ENCODE data around the gene SBF2. TPM values are rescaled to one million over a fixed set of nuclear protein-coding genes. Genes with fewer than 3 reads are reported as not detected.
"Not testable (repeated sequence)": the region's sequence is repeated elsewhere in the genome, so short reads cannot be mapped to it uniquely, and the experiment has no call there.

The SBF2 gene
- total RNA-seq, 1 experiment from 2014 or later = 13.8 TPM

DNA sequence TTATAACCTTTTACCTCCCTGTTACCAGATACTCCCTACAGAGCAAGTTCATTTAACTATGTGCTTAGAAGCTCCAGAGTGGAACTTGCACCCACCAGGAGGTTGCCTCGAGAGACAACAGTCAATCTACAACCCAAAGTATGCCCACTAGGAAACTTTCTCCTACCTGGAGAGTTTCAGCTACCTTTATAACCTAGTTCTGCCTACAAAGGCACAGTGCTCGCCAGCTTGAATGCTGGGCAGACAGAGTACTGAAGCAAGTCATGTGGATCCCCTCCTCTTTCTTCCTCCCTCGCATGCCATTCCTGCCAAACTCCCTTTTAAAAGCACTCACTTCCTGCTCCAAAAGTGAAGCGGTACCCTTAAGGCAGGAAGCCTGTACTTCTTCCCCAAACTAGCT, 371.2 kb downstream of the SBF2 start:
- no peak for DNase-seq
- Histone ChIP-seq H3K27me3 (ENCODE audit: low read length) (no peaks in the 10 kb centered on the region), H4K20me1 (ENCODE audit: insufficient read depth, low read depth, low read length) (no peaks in the 10 kb centered on the region), H3K9ac (ENCODE audit: low read length) (no peak overlapping the region), H3K9me2 (replicated peaks; ENCODE audit: insufficient read depth, low read length) (no peaks in the 10 kb centered on the region), H3K4me2 (ENCODE audit: low read depth, low read length, poor library complexity, severe bottlenecking) (no peak overlapping the region), H3K79me2 (ENCODE audit: low read length) (no peaks in the 10 kb centered on the region), H3K27ac (ENCODE audit: low read length) (no peak overlapping the region), H3K36me3 (ENCODE audit: insufficient read depth, low read length) (no peaks in the 10 kb centered on the region), H3K9me3 (ENCODE audit: low read length) (no peaks in the 10 kb centered on the region), H3K4me1 (ENCODE audit: low read length) (no peaks in the 10 kb centered on the region), H2AFZ (ENCODE audit: low read length) (no peak overlapping the region), H3K4me3 (ENCODE audit: low read length) (no peak overlapping the region)

DNA sequence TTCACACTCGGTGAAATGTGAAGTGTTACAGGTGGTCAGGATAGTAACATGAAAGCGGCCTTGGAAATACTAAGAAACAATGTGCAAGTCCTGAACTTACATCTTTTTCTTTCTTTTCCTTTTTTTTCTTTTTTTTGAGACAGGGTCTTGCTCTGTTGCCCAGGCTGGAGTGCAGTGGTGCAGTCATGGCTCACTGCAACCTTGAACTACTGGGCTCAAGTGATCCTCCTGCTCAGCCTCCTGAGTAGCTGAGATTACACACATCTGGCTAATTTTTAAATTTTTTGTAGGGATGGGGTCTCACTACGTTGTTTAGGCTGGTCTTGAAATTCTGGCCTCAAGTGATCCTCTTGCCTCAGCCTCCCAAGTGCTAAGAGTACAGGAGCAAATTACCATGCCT, 377.5 kb downstream of the SBF2 start:
- Histone ChIP-seq H3K27me3 (ENCODE audit: low read length) (no peaks in the 10 kb centered on the region), H2AFZ (ENCODE audit: low read length) (no peak overlapping the region), H4K20me1 (ENCODE audit: insufficient read depth, low read depth, low read length) (no peaks in the 10 kb centered on the region), H3K36me3 (ENCODE audit: insufficient read depth, low read length) (no peaks in the 10 kb centered on the region), H3K9me2 (replicated peaks; ENCODE audit: insufficient read depth, low read length) (no peaks in the 10 kb centered on the region), H3K27ac (ENCODE audit: low read length) (no peak overlapping the region), H3K4me3 (ENCODE audit: low read length) (no peak overlapping the region), H3K4me1 (ENCODE audit: low read length) (no peaks in the 10 kb centered on the region), H3K4me2 (ENCODE audit: low read depth, low read length, poor library complexity, severe bottlenecking) (no peak overlapping the region), H3K9me3 (ENCODE audit: low read length) (no peaks in the 10 kb centered on the region), H3K9ac (ENCODE audit: low read length) (no peak overlapping the region), H3K79me2 (ENCODE audit: low read length) (no peaks in the 10 kb centered on the region)
- DNase-seq = no peak

DNA sequence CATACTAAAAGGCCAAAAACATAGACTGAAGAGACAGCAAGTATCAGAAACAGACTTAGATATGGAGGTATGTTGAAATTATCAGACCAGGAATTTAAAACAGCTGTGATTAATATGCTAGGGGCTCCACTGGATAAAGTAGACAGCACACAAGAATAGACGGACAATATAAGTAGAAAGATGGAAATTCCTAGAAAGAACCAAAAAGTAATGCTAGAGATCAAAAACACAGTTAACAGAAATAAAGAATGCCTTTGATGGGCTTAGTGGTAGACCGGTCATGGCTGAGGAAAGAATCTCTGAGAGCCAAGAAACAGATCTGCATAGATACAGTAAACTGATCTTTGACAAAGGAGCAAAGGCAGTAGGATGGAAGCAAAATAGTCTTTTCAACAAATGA, 380.0 kb downstream of the SBF2 start:
- Histone ChIP-seq H3K9me2 (replicated peaks; ENCODE audit: insufficient read depth, low read length) (no peaks in the 10 kb centered on the region), H3K36me3 (ENCODE audit: insufficient read depth, low read length) (no peaks in the 10 kb centered on the region), H3K79me2 (ENCODE audit: low read length) (no peaks in the 10 kb centered on the region), H3K4me3 (ENCODE audit: low read length) (no peak overlapping the region), H2AFZ (ENCODE audit: low read length) (no peak overlapping the region), H3K9me3 (ENCODE audit: low read length) (no peaks in the 10 kb centered on the region), H4K20me1 (ENCODE audit: insufficient read depth, low read depth, low read length) (no peaks in the 10 kb centered on the region), H3K4me1 (ENCODE audit: low read length) (no peaks in the 10 kb centered on the region), H3K27me3 (ENCODE audit: low read length) (no peaks in the 10 kb centered on the region), H3K27ac (ENCODE audit: low read length) (no peak overlapping the region), H3K4me2 (ENCODE audit: low read depth, low read length, poor library complexity, severe bottlenecking) (no peak overlapping the region), H3K9ac (ENCODE audit: low read length) (no peak overlapping the region)
- no peak for DNase-seq

DNA sequence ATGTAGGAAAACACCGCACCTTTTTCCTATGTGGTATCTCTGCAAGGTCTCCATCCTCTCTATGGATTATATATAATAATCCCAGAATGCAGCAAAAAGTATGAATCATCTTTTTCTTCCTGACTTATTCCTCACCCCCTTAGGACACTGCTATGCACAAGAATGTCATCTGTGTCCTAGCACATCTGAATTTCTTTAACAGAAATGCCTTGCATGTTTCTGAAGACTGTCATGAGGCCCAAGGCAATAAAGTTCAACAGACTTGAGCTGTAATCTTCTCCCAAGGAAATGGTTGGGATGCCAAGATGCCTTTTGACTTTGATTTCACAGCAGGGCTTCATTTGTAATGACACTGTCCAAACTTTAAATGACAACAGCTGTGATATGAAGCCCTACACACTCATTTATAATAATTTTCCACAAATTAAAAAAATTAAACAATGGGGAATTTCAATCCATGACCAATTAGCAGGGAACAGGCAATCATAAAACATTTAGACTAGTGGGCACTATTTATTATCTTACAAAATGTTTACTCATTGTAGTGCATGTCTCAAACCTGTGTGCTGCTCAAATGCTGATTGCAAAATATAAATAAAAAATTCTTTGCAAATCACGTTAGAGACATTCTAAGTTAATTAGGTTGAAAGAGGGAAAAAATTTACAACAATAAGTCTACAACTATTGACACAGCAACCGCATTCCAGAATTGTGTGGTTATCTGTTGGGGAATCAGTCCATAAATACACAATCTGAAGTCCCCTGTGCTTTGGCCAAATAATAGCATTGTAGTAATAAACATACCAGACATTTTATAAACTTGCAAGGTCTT, 387.8 kb downstream of the SBF2 start:
- no peaks in the 10 kb centered on the region for H3K4me1 ChIP-seq (ENCODE audit: low read length)
- H3K79me2 ChIP-seq (ENCODE audit: low read length) = no peaks in the 10 kb centered on the region
- H3K27me3 ChIP-seq (ENCODE audit: low read length) = no peaks in the 10 kb centered on the region
- no peak overlapping the region for H3K9ac ChIP-seq (ENCODE audit: low read length)
- H2AFZ ChIP-seq (ENCODE audit: low read length) = no peak overlapping the region
- H4K20me1 ChIP-seq (ENCODE audit: insufficient read depth, low read depth, low read length) = no peaks in the 10 kb centered on the region
- no peaks in the 10 kb centered on the region for H3K9me3 ChIP-seq (ENCODE audit: low read length)
- no peaks in the 10 kb centered on the region for H3K36me3 ChIP-seq (ENCODE audit: insufficient read depth, low read length)
- no peak overlapping the region for H3K27ac ChIP-seq (ENCODE audit: low read length)
- no peak overlapping the region for H3K4me2 ChIP-seq (ENCODE audit: low read depth, low read length, poor library complexity, severe bottlenecking)
- no peaks in the 10 kb centered on the region for H3K9me2 ChIP-seq (replicated peaks; ENCODE audit: insufficient read depth, low read length)
- no peak for DNase-seq
- H3K4me3 ChIP-seq (ENCODE audit: low read length) = no peak overlapping the region

DNA sequence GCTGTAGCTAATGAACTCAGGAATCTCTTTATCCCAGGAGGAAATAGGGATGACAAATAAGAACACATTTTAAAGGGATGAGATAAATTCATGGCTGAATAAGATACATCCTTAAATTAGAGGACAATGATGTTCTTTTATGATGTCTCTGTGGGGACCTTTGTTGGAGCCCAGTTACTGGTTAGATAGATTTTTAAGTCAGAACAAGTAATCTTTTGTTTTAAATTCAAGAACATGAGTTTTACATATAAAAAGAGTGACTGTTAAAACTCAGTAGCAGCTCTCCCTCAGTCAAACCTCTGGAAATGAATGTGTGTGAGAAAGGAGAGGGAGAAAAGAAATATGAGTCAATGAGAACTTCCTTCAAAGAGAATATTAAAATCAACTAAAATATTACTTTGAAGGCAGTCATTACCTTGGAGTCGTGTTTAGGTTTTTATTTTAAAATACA, 388.5 kb downstream of the SBF2 start:
- no peak for DNase-seq
- Histone ChIP-seq H3K4me3 (ENCODE audit: low read length) (no peak overlapping the region), H2AFZ (ENCODE audit: low read length) (no peak overlapping the region), H3K79me2 (ENCODE audit: low read length) (no peaks in the 10 kb centered on the region), H3K4me2 (ENCODE audit: low read depth, low read length, poor library complexity, severe bottlenecking) (no peak overlapping the region), H3K27me3 (ENCODE audit: low read length) (no peaks in the 10 kb centered on the region), H3K9me3 (ENCODE audit: low read length) (no peaks in the 10 kb centered on the region), H3K9me2 (replicated peaks; ENCODE audit: insufficient read depth, low read length) (no peaks in the 10 kb centered on the region), H3K4me1 (ENCODE audit: low read length) (no peaks in the 10 kb centered on the region), H3K9ac (ENCODE audit: low read length) (no peak overlapping the region), H4K20me1 (ENCODE audit: insufficient read depth, low read depth, low read length) (no peaks in the 10 kb centered on the region), H3K27ac (ENCODE audit: low read length) (no peak overlapping the region), H3K36me3 (ENCODE audit: insufficient read depth, low read length) (no peaks in the 10 kb centered on the region)

DNA sequence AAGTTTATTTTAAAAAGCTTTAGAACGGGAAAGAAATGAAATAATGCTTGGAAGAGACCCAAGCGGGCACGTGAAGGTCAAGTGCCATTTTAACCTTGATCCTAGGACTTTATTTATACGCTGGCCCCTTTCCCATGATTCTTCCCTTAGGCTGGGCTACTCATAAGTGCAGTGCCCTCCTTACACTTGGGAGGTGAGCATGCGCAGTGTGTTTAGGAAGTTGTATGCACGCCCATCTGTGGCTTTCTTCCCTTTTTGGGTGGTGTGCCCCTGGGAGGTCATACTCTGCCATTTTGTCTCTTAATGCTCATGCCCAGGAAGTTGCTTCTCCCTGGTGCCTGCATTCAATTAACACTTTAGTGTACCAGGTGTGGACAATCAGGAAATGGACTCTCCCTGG, 390.4 kb downstream of the SBF2 start:
- no peak for DNase-seq
- H4K20me1 ChIP-seq (ENCODE audit: insufficient read depth, low read depth, low read length) = no peaks in the 10 kb centered on the region
- H3K9ac ChIP-seq (ENCODE audit: low read length) = no peak overlapping the region
- H3K9me2 ChIP-seq (replicated peaks; ENCODE audit: insufficient read depth, low read length) = no peaks in the 10 kb centered on the region
- no peaks in the 10 kb centered on the region for H3K4me1 ChIP-seq (ENCODE audit: low read length)
- no peak overlapping the region for H3K4me3 ChIP-seq (ENCODE audit: low read length)
- no peak overlapping the region for H2AFZ ChIP-seq (ENCODE audit: low read length)
- no peaks in the 10 kb centered on the region for H3K79me2 ChIP-seq (ENCODE audit: low read length)
- no peaks in the 10 kb centered on the region for H3K27me3 ChIP-seq (ENCODE audit: low read length)
- no peak overlapping the region for H3K27ac ChIP-seq (ENCODE audit: low read length)
- H3K9me3 ChIP-seq (ENCODE audit: low read length) = no peaks in the 10 kb centered on the region
- H3K4me2 ChIP-seq (ENCODE audit: low read depth, low read length, poor library complexity, severe bottlenecking) = no peak overlapping the region
- no peaks in the 10 kb centered on the region for H3K36me3 ChIP-seq (ENCODE audit: insufficient read depth, low read length)

DNA sequence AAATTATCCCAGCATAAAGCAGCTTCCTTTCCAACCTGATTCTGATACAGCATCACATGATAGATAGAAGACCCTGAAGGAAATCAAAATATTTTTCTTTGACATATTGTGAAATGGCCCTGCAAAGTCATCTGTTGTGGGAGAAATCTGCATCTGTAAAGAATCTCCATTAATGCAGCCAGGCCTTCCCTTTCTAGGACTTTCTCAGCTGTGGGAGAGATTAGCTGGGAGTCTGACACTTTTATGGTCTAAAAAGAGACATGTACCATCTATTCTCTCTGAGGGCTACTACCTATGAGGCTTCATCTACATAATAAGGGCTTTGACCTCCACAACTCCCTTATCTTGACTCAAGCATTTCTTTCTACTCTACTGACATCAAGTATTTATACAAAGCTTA, 392.1 kb downstream of the SBF2 start:
- H3K27ac ChIP-seq (ENCODE audit: low read length) = no peak overlapping the region
- no peaks in the 10 kb centered on the region for H3K4me1 ChIP-seq (ENCODE audit: low read length)
- H3K4me3 ChIP-seq (ENCODE audit: low read length) = no peak overlapping the region
- H3K36me3 ChIP-seq (ENCODE audit: insufficient read depth, low read length) = no peaks in the 10 kb centered on the region
- no peak overlapping the region for H2AFZ ChIP-seq (ENCODE audit: low read length)
- H4K20me1 ChIP-seq (ENCODE audit: insufficient read depth, low read depth, low read length) = no peaks in the 10 kb centered on the region
- no peaks in the 10 kb centered on the region for H3K9me3 ChIP-seq (ENCODE audit: low read length)
- no peaks in the 10 kb centered on the region for H3K27me3 ChIP-seq (ENCODE audit: low read length)
- H3K79me2 ChIP-seq (ENCODE audit: low read length) = no peaks in the 10 kb centered on the region
- H3K9ac ChIP-seq (ENCODE audit: low read length) = no peak overlapping the region
- H3K4me2 ChIP-seq (ENCODE audit: low read depth, low read length, poor library complexity, severe bottlenecking) = no peak overlapping the region
- DNase-seq = no peak
- no peaks in the 10 kb centered on the region for H3K9me2 ChIP-seq (replicated peaks; ENCODE audit: insufficient read depth, low read length)

DNA sequence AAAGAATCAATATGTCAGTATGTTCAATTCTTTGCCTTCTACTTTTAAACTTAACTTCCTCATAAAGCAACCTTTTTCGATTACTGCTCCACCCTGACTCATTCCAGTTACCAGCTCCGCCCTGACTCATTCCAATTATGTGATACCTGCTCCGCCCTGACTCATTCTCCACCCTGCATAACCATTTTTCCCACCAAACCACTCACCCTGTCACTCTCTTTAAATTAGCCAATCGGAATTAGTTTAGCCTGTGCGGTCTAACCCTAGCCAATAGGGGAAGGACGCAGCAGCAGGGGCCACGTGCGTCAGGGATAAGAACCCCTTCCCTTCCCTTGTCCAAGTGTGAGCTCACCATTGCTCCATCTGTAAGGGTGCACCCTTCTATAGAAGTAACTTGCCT, 393.8 kb downstream of the SBF2 start:
- H4K20me1 ChIP-seq (ENCODE audit: insufficient read depth, low read depth, low read length); H3K4me3 ChIP-seq (ENCODE audit: low read length); DNase-seq; H3K9ac ChIP-seq (ENCODE audit: low read length); H3K36me3 ChIP-seq (ENCODE audit: insufficient read depth, low read length); H3K4me1 ChIP-seq (ENCODE audit: low read length); H2AFZ ChIP-seq (ENCODE audit: low read length); H3K27me3 ChIP-seq (ENCODE audit: low read length); H3K27ac ChIP-seq (ENCODE audit: low read length); H3K9me3 ChIP-seq (ENCODE audit: low read length); H3K4me2 ChIP-seq (ENCODE audit: low read depth, low read length, poor library complexity, severe bottlenecking); H3K9me2 ChIP-seq (replicated peaks; ENCODE audit: insufficient read depth, low read length); H3K79me2 ChIP-seq (ENCODE audit: low read length): not testable (repeated sequence)

Data from Karpas-422 (cell line).